Measurements from ENCODE around the gene PGRMC2. TPM values are rescaled to one million over a fixed set of nuclear protein-coding genes. Genes with fewer than 3 reads are reported as not detected.

The PGRMC2 gene, protein sequence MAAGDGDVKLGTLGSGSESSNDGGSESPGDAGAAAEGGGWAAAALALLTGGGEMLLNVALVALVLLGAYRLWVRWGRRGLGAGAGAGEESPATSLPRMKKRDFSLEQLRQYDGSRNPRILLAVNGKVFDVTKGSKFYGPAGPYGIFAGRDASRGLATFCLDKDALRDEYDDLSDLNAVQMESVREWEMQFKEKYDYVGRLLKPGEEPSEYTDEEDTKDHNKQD
- 27.8 and 96.9 TPM in 2 replicates for total RNA-seq

DNA sequence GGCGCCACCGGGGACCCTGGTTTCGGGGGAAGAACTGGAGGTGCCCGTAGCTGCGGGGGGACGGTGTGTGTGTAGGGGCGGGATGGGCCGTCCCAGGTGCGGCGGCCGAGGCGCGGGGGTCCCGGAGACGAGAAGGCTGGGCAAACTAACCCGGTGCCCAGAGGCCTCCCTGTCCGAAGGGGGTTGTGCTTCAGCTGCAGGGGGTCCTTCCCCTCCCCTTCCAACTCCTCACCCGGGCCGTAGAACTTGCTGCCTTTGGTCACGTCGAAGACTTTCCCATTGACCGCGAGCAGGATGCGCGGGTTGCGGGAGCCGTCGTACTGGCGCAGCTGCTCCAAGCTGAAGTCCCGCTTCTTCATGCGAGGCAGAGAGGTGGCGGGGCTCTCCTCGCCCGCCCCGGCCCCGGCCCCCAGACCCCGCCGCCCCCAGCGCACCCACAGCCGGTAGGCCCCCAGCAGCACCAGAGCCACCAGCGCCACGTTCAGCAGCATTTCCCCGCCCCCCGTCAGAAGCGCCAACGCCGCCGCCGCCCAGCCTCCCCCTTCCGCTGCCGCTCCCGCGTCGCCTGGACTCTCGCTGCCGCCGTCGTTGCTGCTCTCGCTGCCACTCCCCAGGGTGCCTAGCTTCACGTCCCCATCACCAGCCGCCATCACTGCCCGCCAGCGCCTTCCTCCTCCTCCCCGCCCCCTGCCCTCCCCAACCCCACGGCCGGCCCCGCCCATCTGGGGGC is at the start of gene PGRMC2:
Gene PGRMC2 (minus strand): TSS at position 673 of the 730 bp plus-strand sequence. CDS start 23 bp downstream, at position 650.

Other genes with a start within 250 kb of the PGRMC2 start
- gene LARP1B, start 226.5 kb downstream of the PGRMC2 start, total RNA-seq, result 12.3 and 12.8 TPM in 2 replicates

Data from epithelial cell of alveolus of lung (primary cell).